Glutamatergic neuron (in vitro differentiated cells): Measurements from ENCODE around the gene VAV2. TPM values are rescaled to one million over a fixed set of nuclear protein-coding genes. Genes with fewer than 3 reads are reported as not detected.

Experiments used
- DNase-seq: peaks from one replicate; pipeline ENCODE4 v3.0.0; 2022
- H3K27ac Mint-ChIP-seq: one replicate; pipeline ENCODE4 v1.8.0; 2020; ENCODE audit warnings: mild to moderate bottlenecking, mixed read lengths, inconsistent platforms; ENCODE audit not compliant: unreplicated experiment
- H3K27me3 Mint-ChIP-seq: one replicate; pipeline ENCODE4 v1.8.0; 2020; ENCODE audit warnings: mild to moderate bottlenecking, moderate library complexity, mixed read lengths, inconsistent platforms; ENCODE audit not compliant: unreplicated experiment
- H3K36me3 Mint-ChIP-seq: one replicate; pipeline ENCODE4 v1.8.0; 2020; ENCODE audit warnings: mild to moderate bottlenecking, mixed read lengths, inconsistent platforms; ENCODE audit not compliant: unreplicated experiment
- H3K4me1 Mint-ChIP-seq: one replicate; pipeline ENCODE4 v1.8.0; 2020; ENCODE audit warnings: mild to moderate bottlenecking, low read depth, mixed read lengths, inconsistent platforms; ENCODE audit not compliant: unreplicated experiment
- H3K4me3 Mint-ChIP-seq: one replicate; pipeline ENCODE4 v1.8.0; 2020; ENCODE audit warnings: mild to moderate bottlenecking, mixed read lengths, inconsistent platforms; ENCODE audit not compliant: unreplicated experiment
- H3K9me3 Mint-ChIP-seq: one replicate; pipeline ENCODE4 v1.8.0; 2020; ENCODE audit warnings: mild to moderate bottlenecking, moderate library complexity, mixed read lengths, inconsistent platforms; ENCODE audit not compliant: unreplicated experiment
- total RNA-seq: library from RNA; stranded (reverse); fragmentation: NEBNext Ultra II Directional; extraction: Animal tissue kit (Norgen Biotek cat#: 25700); gene quantifications from one replicate; pipeline ENCODE4 v1.2.1, GENCODE V29; 2021; ENCODE audit not compliant: unreplicated experiment
- TF ChIP-seq, protein P1 (sequence below): fragments of 200-600 bp; sonication (generic); IDR thresholded peaks from one replicate; pipeline ENCODE4 v1.5.0; 2021; ENCODE audit not compliant: partially characterized antibody, unreplicated experiment

VAV2 gene
- total RNA-seq, 1 donor from 2014 or later = 270 TPM

DNA sequence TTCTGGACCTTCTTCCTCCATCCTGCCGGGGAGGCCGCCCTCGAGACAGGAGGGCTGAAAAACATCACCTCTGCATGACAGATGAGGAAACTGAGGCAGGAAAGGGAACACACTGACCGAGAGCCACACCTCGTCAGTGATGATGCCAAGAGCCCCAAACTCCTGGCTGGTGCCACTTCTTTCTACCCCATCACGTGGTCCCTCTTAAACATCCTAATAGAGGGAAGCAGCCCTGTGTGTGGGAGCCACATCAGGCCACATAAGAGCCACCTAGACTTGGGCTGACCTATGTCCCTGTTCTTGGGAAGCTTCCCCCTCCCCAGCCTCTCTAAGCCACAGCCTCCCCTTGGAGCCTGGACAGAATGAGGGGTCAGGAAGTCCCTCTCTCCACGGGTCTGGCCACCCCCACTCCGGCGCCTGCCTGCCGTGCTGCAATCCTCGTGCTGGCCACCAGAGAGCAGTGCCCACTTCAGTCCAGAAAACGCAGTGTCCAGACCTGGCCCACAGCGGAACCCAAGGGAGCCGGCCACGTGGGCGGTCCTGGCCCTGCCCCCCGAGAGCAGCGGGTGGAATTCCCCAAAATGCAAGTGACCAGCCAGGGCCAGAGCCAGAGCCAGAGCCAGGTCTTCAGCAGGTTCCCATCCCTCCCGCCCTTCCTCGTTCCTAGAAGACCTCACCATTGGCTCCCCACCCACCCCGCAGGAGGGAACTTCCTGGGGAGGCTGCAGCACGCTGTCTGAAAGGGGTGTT is 199.2 kb downstream of the VAV2 start:
- TF ChIP-seq, protein P1, sequence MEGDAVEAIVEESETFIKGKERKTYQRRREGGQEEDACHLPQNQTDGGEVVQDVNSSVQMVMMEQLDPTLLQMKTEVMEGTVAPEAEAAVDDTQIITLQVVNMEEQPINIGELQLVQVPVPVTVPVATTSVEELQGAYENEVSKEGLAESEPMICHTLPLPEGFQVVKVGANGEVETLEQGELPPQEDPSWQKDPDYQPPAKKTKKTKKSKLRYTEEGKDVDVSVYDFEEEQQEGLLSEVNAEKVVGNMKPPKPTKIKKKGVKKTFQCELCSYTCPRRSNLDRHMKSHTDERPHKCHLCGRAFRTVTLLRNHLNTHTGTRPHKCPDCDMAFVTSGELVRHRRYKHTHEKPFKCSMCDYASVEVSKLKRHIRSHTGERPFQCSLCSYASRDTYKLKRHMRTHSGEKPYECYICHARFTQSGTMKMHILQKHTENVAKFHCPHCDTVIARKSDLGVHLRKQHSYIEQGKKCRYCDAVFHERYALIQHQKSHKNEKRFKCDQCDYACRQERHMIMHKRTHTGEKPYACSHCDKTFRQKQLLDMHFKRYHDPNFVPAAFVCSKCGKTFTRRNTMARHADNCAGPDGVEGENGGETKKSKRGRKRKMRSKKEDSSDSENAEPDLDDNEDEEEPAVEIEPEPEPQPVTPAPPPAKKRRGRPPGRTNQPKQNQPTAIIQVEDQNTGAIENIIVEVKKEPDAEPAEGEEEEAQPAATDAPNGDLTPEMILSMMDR = peak; percentile 92
- Mint-ChIP-seq H3K27ac (peak overlapping the region; percentile 17), H3K27me3 (peaks cover 33% of the 10 kb centered on the region), H3K36me3 (peaks cover 4% of the 10 kb centered on the region), H3K9me3 (peaks cover 31% of the 10 kb centered on the region), H3K4me1 (peaks cover 23% of the 10 kb centered on the region), H3K4me3 (no peak overlapping the region)
- peak; percentile 80 for DNase-seq

DNA sequence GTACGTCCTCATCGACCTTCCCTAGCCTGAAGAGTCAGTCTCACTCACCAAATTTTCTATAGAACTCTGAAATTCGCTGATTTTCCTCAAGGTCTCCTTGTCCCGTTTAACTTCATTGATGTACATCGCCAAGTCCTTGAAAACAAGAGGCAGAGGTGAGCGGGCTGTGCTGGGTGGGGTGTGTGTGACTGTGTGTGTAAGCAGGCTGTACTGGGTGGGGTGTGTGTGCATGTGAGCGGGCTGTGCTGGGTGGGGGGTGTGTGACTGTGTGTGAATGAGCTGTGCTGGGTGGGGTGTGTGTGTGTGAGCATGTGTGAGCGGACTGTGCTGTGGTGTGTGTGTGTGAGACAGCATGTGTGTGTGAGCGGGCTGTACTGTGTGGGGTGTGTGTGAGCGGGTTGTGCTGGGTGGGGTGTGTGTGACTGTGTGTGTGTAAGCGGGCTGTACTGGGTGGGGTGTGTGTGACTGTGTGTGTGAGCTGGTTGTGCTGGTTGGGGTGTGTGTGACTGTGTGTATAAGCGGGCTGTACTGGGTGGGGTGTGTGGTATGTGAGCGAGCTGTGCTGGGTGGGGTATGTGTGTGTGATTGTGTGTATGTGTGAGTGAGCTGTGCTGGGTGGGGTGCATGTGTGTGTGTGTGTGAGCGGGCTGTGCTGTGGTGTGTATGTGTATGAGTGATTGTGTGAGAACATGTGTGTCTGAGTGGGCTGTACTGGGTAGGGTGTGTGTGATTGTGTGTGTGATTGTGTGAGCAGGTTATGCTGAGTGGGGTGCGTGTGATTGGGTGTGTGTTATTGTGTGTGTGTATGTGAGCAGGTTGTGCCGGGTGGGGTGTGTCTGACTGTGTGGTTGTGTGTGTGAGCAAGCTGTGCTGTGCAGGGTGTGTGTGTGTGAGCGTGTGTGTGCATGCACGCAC is 200.1 kb downstream of the VAV2 start:
- no peak for DNase-seq
- Mint-ChIP-seq H3K4me1 (peaks cover 19% of the 10 kb centered on the region), H3K4me3 (peak overlapping the region; percentile 9), H3K27ac (peak overlapping the region; percentile 79), H3K27me3 (peaks cover 30% of the 10 kb centered on the region), H3K9me3 (peaks cover 27% of the 10 kb centered on the region), H3K36me3 (peaks cover 4% of the 10 kb centered on the region)
- TF ChIP-seq, protein P1 = no peak

DNA sequence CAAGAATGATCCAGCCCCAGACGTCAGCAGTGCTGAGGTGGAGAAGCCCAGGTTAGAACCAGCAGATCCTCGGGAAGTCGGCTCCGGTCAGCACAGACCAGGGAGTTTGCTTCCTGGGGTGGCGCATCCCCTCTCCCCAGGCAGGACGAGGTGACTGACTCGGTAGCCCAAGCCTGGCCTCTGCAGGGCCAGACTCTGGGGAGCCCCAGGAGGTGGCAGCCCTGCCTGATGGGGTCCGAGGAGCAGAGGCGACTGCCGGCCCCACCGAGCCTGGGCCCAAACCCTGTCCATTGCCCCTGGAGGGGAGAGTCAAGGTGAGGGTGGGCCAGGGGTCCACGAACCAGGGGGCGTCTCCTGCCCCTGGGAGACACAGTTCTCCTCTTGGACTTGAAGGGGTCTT is 201.1 kb downstream of the VAV2 start:
- Mint-ChIP-seq H3K27ac (no peak overlapping the region), H3K4me3 (no peak overlapping the region), H3K27me3 (peaks cover 30% of the 10 kb centered on the region), H3K9me3 (peaks cover 33% of the 10 kb centered on the region), H3K36me3 (peaks cover 2% of the 10 kb centered on the region), H3K4me1 (peaks cover 19% of the 10 kb centered on the region)
- TF ChIP-seq, protein P1 = no peak
- no peak for DNase-seq

DNA sequence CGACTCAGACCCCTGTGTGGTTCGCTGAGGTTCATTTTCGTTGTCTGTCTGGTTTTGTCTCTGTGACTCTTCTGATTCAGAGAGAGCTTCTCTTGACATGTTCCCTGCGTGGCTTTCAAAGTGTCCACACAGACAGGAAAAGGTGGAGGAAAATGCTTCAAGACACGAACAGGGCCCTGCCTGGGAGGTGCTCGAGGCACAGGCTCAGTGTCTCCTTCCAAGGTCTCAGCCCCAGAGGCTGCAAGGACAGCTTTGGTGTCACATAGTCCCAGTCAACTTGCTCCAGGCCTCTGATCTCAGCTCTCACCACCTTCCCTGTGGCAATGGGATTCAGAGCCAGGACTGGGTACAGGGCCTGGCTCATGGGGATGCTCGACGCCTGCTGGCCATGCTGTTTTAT is 202.3 kb downstream of the VAV2 start:
- TF ChIP-seq, protein P1 = no peak
- Mint-ChIP-seq H3K4me1 (peaks cover 15% of the 10 kb centered on the region), H3K36me3 (no peaks in the 10 kb centered on the region), H3K27me3 (peaks cover 25% of the 10 kb centered on the region), H3K9me3 (peaks cover 35% of the 10 kb centered on the region), H3K4me3 (no peak overlapping the region), H3K27ac (no peak overlapping the region)
- DNase-seq = no peak
